Coronary artery (tissue), 2 donors: ENCODE data around the gene INSM1.

ENCODE experiments used
- DNase-seq: peaks from one replicate; pipeline ENCODE4 v3.0.0-alpha.2; 2017; ENCODE audit warnings: low spot score
- H3K27ac ChIP-seq, 2 donors: fragments of 200-600 bp; sonication (generic); one replicate each; pipeline ENCODE4 v1.5.1; 2016 to 2019
- H3K4me3 ChIP-seq: fragments of 200-600 bp; sonication (generic); 2 replicates; pipeline ENCODE4 v1.5.1; 2016; ENCODE audit warnings: mild to moderate bottlenecking, moderate library complexity
- TF ChIP-seq, protein P1 (sequence below): fragments of 200-600 bp; sonication (generic); IDR thresholded peaks from one replicate; pipeline ENCODE4 v1.5.1; 2019; ENCODE audit warnings: antibody characterized with exemption

Gene INSM1

DNA sequence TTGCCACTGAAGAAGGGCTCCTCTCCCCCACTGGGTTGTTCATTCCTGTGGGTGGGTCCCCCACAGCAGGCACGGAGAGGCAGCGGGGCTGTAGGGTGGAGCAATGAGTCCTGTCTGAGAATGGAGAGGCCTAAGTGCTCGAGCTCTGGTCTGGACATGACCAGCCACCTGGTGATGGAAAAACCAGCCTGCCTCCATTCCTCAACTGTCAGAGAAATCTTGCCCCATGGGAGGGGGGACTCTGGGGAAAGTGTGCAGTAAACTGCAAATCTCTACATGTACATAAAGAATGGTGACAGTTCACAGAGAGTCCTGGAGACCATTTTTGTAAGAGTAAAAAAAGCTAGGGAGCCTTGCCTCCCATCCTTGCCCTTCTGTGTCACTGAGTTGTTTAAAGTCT lies 34.1 kb downstream of the INSM1 start:
- Histone ChIP-seq H3K27ac (no peak overlapping the region), H3K4me3 (no peak overlapping the region)
- no peak for DNase-seq
- TF ChIP-seq, protein P1, sequence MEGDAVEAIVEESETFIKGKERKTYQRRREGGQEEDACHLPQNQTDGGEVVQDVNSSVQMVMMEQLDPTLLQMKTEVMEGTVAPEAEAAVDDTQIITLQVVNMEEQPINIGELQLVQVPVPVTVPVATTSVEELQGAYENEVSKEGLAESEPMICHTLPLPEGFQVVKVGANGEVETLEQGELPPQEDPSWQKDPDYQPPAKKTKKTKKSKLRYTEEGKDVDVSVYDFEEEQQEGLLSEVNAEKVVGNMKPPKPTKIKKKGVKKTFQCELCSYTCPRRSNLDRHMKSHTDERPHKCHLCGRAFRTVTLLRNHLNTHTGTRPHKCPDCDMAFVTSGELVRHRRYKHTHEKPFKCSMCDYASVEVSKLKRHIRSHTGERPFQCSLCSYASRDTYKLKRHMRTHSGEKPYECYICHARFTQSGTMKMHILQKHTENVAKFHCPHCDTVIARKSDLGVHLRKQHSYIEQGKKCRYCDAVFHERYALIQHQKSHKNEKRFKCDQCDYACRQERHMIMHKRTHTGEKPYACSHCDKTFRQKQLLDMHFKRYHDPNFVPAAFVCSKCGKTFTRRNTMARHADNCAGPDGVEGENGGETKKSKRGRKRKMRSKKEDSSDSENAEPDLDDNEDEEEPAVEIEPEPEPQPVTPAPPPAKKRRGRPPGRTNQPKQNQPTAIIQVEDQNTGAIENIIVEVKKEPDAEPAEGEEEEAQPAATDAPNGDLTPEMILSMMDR = no peak

DNA sequence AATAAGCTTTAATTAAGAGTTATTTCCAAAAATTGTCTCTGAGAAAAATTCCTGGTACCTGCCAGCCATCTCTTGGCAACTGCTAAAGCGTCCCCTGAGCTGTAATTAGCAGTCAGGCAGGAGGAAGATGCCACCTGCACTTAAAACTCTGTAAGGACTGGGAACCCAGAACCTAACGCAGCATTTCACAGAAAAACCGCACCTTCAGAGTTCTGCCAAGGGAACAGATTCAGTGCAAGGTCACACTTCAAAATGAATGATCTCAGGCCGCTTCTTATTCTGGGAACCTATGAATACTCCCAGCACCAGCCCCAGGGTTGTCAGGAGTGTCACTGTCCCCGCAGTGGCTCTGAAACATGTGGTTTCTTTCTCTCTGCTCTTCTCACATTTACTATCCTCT lies 36.7 kb downstream of the INSM1 start:
- H3K4me3 ChIP-seq = no peak overlapping the region
- TF ChIP-seq, protein P1 = no peak
- DNase-seq = no peak

DNA sequence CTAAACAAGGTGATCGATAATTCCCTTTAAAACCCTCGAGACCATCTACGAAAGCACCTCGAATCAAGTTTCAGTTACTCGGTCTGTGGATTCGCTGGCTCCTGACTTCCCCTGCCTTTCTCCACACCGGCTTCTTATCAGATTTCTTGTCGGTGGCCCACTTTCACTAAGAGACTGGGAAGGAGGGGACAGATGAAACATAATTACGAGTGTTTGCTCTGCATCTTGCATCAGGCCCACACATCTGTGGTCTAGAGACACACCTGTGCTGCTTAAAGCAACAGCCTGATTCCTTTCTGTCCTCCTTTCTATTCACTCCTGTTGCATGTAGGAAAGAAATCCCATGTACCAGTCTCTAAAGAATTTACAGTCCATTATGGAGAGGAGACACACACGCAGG lies 37.7 kb downstream of the INSM1 start:
- DNase-seq = no peak
- no peak overlapping the region for H3K4me3 ChIP-seq
- TF ChIP-seq, protein P1 = no peak
- H3K27ac ChIP-seq = no peak overlapping the region

More for the DNA sequence above, 36.7 kb downstream of the INSM1 start:
- no peak overlapping the region for H3K27ac ChIP-seq

DNA sequence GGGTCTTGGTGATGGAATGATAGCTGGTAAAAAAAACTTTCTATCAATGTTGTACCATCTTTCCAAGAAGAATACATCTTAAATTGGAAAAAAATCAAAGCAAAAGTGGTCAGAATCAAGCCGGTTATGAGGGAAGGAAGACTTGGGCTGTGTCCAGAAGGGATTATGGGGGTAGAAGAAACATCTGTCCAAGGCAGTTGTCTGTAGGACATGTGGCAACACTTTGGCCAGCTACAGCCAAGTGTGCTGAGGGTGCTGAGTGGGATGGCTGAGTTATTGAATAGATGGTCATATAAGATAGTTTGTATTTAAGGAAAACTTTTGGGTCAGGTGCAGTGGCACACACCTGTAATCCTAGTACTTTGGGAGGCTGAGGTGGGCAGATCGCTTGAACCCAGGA lies 38.4 kb downstream of the INSM1 start:
- no peak overlapping the region for H3K27ac ChIP-seq
- no peak for DNase-seq
- H3K4me3 ChIP-seq = no peak overlapping the region
- TF ChIP-seq, protein P1 = no peak

DNA sequence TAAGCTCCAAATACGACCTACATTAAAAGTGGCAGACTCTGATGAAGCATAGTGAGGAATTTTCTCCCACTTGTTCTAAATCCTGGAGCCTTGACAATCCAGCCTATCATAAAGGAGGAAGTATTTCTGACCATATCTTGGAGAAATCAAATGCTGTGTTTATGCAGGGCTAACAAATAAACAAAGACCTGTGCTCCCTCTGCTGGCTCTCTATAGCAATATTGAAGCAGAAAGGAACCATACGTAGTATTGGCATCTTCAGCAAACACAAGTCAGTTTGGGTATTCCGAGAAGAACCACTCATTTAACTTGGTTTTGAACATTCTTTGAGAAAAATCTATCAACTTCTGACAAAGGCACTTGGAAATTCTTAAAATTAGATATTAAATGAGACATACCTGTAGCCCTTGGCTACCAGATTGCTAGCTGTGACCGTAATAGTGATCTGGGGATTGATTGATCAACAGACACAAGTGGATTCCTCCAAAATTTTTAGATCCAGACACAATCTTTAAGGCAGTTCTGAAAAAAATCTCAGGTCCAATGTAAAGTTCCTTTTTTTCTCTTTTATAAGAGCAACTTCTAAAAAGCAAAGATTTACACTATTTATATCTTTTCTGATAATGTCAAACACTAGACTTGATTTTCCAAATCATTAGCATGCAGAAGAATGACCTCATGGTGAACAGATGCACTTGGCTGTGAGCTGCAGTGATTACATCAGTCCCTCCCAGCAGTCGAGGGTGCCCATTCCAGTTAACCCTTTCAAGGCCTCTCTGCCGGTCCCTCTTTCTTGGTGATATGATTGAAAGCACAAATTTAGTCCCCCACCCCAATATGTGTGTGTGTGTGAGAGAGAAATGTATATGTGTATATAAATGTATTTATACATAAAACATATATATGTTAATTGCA lies 40.2 kb downstream of the INSM1 start:
- TF ChIP-seq, protein P1 = no peak
- no peak for DNase-seq
- Histone ChIP-seq H3K4me3 (no peak overlapping the region), H3K27ac (no peak overlapping the region)

DNA sequence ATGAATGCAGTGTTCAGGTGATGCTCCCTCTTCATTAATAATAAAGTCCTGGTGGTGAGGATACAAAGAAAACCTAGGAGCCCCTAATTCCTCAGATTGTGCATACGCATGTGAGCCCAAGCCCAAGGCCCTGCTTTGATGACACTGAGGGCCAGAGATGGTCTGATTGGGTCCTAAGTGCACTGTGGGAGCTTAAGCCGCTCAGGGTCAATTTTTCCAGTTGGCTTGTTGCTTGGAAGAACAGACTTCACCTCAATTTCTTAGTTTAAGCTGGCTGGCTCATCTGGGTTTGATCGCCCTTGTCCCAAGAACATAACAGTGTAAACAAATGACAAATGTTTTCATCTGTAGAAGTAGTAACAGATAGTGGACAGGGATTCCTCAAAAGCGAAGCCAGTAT lies 41.4 kb downstream of the INSM1 start:
- H3K27ac ChIP-seq = no peak overlapping the region
- TF ChIP-seq, protein P1 = no peak
- no peak for DNase-seq
- H3K4me3 ChIP-seq = no peak overlapping the region

DNA sequence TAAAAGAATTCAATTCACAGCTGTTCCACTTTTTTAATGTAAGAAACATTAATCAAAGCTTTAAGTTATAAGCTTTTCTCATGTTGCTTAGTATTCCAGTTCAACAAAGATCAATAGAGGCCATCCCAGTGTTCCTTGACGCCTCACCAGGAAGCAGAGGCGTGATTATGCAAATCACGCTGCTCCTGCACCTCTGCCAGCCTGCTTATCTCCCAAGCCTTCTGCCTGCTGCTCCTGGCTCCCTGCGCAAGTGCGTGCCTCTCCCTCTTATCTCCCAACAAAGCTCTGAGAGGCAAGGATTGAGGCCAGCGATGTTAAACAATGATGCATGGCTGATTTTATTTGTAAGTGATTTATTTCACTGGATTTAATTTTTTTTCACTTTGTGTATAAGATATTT lies 42.8 kb downstream of the INSM1 start:
- no peak overlapping the region for H3K27ac ChIP-seq
- TF ChIP-seq, protein P1 = no peak
- H3K4me3 ChIP-seq = no peak overlapping the region
- no peak for DNase-seq
